Pulmonary artery endothelial cell (primary cell): ENCODE data around the gene TXN2. TPM values are rescaled to one million over a fixed set of nuclear protein-coding genes. Genes with fewer than 3 reads are reported as not detected.

ENCODE experiments used
- DNase-seq: peaks from one replicate; pipeline ENCODE4 v3.0.0-alpha.2; 2011; ENCODE audit warnings: low read depth, low spot score
- total RNA-seq: library from RNA; depleted of rRNA; stranded (reverse); fragments of >200 nt; gene quantifications from 2 replicates; pipeline ENCODE4 v1.2.3, GENCODE V29; 2014

Gene TXN2
- total RNA-seq, 1 donor from 2014 or later, result 32.8 TPM

DNA sequence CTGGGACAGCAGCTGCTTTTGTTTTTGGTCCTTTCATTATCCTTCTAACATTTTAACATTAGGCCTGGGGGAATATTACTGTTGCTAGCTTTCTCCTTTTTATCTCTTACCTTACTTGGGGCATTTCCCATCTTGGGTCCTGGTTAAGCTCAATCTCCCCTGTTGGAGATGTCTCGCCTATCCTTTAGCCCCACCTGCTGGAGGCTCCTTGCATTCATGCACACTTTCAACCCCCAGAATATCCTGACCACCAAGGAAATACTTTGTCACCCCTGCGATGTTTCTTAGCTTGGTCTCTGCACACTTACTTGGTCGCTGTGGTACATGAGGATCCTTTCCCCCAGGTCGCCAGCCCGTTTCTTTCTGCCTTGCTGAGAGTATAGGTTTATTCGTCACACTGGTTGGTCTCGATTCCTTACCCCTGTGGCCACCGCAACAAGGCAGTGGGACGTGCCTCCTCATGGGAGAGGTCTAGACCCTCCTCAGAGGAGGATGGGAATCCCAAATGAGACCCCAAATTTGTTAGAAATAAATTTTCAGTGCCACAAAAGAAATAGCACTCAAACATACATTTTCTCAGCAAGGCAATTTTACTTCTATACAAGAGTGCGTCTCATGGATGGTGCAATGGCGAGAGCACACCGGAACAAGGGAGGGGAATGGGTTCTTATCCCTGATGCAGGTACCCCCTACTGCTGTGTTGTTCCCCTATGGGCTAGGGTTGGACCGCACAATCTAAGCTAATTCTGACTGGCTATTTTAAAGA is 5.4 kb upstream of the TXN2 start:
- DNase-seq, result no peak

DNA sequence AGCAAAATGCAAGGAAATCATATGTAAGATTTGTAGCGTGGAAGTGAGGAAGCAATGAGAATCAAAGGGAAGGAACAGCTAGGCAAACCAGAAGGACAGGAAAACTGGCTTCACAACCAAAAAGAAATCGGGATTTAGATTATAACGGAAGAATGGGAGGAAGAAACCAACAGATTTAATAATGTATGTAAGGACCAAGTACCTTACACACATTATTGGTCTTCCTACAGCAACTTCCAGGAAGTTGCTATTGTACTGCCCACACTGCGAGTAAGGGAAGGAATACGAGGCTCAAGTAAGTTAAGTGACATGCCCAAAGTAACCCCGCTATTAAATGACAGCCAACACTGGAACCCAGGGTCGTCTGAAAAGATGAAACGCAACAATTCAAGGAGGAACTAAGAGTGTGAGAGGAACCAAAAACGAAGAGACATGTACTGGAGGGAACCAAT is 473 bp downstream of the TXN2 start:
- no peak for DNase-seq

DNA sequence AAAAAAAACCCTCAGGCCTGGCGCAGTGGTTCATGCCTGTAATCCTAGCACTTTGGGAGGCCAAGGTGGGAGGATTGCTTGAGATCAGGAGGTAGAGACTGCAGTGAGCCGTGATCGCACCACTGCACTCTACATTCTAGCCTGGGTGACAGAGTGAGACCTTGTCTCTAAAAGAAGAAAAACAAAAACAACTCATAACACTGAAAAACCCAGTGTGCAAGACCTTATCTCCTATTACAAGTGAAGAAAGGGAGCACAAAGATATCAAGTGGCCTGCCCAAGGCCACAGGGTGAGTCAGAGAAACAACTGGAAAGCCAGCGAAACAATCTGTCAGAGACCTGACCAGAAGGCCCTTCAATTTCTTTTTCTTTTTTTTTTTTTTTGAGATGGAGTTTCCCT is 2.5 kb downstream of the TXN2 start:
- no peak for DNase-seq

DNA sequence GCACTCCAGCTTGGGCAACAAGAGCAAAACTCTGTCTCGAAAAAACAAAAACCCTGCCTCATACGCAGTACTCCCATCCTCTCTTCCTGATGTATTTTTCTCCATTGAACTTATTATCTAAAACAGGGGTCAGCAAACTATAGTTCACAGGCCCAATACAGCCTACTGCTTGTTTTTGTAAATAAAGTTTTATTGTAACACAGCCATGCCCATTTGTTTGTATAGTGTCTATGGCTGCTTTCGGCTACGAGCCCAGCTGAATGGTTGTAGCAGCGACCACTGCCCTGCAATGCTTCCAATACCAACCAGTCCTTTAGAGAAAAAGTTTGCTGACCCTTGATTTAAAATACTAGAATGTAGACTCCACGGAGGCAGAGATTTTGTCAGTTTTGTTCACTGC is 6.1 kb downstream of the TXN2 start:
- DNase-seq, result no peak

DNA sequence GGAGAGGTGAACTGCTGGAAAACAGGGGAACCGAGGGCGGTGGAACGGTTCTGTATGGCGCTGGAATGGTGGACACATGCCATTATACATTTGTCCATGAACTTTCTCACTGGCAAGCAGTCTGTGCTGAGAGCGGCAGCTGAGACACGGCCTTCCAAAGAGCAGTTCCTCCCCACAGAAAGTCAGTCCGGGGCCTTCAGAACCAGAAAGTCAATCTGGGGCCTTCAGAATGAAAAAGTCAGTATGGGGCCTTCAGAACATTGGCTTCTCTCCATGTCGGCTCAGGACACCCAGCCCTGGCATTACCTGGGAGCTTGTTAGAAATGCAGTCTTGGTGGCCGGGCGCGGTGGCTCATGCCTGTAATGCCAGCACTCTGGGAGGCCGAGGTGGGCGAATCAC is 8.8 kb downstream of the TXN2 start:
- DNase-seq, result no peak

DNA sequence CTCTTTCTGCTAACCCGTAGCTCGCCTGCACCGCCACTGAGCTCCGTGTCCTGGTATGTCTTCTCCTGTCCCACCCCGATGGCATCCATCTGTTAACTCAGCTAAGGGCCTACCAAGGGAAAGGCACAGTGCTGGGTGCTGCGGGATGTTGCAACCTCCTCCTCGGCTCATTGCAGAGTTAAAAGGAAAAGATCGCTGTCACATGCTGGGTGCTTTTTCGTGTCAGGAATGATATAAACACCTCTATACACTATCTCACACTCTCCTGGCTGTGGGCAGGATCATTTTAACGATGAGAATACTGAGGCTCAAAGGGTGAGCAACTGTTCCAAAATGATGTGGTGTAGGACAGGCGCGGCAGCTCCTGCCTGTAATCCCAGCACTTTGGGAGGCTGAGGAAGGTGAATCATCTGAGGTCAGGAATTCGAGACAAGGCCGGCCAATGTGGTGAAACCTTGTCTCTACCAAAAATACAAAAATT is 10.1 kb downstream of the TXN2 start:
- DNase-seq, result no peak

DNA sequence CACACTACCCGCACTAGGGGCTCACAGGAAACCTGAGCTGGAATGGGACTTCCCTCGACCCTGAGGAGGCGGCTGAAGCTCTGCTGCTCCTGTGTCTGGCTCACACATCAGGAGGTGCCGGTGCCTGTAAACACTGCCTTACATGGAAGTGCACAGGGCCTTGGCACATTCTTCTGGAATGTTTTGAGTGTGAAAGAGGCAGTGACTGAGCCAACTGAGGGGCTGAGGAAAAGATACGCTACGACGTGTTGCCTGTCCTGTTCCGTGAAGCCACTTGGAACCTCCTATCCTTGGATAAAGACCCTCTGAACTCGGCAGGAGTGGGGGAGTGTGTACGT is 10.5 kb downstream of the TXN2 start:
- DNase-seq, result no peak

DNA sequence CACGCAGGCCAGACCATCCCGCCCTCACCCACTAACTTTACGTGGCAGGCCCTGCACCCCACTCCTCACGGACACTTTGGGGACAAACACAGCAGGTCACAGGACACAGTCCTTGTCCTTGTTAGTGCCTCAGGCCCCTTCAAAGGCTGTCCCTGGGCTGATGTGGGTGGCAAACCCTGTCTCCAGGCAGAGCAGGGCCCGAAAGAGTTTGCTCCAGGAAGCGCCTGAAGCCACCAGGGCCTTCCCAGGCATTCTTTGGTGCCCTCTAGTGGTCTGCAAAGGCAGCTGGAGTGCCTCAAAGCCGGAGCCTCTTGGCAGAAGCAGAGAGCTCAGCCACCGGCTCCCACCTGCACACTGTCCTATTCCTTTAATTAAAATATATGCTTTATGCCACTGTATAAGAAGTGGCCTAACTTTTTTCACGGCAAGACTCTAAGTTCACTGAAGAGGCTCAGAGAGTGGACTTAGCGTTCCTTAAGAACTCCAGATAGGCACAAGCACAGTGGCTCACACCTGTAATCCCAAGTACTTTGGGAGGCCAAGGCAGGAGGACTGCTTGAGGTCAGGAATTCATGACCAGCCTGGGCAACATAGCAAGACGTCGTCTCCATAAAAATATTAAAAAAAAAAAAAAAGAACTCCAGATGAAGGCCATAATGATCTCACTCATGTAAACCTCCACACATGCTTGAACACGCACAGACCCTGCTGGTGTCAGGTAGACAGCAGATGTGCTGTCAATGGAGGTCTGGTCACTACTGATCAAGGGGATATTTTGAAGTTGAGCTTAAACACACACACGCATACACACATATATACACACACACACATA is 11.1 kb downstream of the TXN2 start:
- DNase-seq, result peak; percentile 64

DNA sequence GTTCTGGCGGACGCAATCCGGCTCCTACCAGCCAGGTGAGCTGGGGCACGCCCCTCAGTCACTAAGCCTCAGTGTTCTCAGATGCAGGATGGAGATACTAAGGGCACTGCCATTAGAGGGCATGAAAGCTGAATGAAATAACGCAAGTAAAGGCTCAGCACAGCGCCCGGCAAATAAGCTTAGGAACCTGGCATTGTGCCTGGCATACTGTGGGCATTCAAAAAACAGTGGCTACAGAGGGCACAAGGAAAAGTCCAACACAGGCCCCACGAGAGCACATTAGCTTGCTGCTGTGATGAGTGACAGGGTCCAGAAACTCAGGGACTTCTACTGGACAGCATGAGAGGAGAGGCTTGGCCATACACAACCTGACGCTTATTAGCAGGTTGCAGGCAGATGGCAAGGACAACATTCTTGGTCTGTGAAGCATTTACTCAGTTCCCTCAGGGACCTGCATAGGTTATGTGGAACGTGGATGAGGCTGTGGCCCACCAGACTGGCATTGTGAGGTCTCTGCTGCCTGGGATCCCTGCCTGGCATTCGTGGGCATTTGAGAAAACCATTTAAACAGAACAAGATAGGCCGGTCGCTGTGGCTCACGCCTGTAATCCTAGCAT is 12.2 kb downstream of the TXN2 start:
- no peak for DNase-seq

DNA sequence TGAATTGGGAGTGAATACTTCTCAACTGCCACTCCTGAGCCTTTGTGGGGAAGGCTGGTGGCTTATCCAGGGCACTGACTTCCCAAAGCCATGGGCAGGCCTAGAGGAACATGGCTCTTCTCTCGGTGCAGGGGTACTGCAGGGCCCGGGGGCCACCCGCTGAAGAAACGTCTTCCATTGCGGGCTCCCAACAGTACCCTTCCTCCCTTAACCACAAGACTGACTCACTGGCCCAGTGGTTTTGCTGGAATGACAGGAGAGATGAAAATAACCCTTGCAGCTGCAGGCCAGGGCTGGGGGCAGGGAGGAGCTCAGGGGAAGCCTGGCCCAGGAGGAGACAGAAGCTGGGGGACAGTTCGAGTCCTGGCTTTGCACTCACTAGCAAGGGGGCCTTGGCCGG is 13.5 kb downstream of the TXN2 start:
- DNase-seq, result no peak

DNA sequence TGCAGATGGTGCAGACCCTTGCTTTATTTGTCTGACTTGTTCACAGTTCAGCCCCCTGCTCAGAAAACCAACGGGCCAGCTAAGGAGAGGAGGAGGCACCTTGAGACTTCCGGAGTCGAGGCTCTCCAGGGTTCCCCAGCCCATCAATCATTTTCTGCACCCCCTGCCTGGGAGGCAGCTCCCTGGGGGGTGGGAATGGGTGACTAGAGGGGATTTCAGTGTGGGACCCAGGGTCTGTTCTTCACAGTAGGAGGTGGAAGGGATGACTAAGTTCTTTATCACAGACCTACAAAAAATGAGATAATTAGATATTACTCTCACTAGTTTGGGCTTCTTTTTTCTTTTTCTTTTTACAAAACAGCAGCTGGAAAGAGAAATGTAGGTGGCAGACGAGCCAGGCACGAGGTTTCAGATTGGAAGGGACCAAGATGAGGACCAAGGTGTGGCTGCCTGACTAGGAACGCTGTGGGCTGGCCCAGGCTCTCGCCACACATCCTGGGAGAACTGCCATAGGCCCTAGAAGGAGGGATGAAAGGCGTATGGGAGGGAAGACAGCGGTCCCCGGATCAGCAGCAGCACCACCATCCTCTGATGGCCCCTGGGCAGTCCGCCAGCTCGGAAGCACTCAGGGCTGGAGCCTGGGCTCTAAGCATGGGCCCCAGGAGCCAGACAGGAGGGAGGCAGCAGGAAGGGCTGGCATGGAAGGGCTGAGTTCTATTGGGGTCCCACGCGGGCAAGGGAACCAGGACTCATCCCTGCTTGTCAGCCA is 14.2 kb downstream of the TXN2 start:
- DNase-seq, result no peak

DNA sequence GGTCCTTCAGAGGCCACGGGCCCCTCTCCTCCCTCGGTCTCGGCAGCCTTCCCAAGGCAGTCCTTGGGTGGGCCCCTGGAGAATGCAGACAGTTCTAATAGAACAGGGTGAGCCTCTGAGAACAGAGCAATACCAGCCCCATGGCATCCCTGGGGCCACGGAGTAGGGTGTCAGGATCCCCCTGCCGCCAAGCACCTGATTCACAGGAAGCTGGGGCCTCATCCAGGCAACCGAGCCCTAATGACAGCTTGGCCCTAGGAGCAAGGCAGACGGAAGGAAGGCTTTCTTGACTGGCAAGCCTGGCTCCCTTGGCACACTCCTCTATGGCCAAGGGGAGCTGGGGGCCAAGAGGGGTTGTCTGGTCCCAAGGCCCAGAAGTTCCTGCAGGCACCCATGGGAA is 15.2 kb downstream of the TXN2 start:
- DNase-seq, result no peak

DNA sequence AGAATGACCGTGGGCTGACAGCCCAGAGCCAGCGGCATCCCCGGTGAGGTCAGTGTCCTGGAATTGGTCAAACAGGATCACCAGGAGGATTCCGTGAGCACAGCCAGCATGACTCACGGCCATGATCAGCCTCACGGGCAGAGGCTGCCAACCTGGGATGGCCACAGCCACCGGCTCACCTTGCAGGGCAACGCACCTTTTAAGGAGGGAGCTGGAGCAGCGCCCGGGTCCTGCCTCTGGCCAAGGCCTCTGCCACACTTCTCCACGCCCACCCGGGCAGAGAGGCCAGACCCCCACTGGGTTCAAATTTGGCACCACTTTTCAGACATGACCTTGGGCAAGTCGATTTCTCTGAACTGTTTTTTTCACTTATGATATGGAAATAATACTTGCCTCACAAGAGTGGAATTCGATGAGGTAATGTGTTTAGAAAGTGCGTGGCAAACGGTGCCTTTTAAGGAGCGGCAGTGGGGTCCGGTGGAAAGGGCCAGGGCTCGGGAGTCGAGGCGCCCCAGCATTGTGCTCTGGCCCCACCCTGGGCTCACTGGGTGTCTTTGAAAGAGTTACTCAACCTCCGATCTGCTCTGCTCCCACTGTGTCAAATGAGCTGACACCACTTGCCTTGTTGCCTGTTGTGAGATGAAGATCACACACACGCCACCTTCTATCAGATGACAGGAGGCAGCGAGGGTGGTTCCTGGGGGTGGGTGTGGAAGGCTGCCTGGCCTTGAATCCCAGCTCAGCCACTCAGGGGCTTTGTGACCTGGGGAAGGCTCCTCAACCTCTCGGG is 16.0 kb downstream of the TXN2 start:
- DNase-seq, result peak; percentile 91

DNA sequence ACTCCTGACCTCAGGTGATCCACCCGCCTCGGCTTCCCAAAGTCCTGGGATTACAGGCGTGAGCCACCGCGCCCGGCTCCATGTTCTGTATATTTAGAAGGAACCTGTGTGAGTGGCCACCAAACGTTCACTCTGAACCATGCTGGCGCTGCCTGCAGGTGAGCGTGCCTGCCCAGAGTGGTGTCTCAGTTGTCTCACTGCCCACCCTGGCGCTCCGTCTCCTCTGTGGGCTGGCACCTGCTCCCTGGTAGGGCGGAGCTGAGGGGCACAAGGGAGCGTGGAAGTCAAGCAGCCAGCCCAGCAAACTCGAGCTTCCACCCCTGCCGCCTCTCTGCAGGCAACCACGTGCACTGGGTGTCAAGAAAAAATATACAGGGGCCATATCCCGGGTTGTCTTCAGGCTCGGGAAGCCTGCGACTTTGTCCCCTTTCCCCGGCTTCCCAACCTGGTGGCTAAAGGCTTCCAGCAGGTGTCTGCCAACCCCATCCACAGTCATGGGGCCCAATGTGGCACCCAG is 16.7 kb downstream of the TXN2 start:
- no peak for DNase-seq

DNA sequence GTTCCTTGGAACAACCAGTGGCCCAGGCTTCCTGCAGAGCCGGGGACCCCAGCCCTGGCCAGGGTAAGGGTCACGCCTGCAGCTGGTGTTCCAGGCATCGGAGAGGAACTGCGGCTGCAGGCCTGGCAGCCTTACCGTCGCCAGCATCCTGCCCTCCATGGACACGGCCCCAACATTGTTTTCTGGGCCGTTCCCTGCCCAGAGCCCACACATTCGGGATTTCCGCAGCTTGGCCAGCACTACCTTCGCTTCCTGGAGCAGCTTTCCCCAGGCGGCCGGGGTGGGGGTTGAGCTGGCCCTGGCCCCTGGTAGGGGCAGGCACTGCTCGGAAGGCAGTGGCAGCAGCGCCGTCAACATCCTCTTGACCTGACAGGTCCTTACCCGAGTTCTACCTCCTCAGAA is 17.7 kb downstream of the TXN2 start:
- peak; percentile 89 for DNase-seq

DNA sequence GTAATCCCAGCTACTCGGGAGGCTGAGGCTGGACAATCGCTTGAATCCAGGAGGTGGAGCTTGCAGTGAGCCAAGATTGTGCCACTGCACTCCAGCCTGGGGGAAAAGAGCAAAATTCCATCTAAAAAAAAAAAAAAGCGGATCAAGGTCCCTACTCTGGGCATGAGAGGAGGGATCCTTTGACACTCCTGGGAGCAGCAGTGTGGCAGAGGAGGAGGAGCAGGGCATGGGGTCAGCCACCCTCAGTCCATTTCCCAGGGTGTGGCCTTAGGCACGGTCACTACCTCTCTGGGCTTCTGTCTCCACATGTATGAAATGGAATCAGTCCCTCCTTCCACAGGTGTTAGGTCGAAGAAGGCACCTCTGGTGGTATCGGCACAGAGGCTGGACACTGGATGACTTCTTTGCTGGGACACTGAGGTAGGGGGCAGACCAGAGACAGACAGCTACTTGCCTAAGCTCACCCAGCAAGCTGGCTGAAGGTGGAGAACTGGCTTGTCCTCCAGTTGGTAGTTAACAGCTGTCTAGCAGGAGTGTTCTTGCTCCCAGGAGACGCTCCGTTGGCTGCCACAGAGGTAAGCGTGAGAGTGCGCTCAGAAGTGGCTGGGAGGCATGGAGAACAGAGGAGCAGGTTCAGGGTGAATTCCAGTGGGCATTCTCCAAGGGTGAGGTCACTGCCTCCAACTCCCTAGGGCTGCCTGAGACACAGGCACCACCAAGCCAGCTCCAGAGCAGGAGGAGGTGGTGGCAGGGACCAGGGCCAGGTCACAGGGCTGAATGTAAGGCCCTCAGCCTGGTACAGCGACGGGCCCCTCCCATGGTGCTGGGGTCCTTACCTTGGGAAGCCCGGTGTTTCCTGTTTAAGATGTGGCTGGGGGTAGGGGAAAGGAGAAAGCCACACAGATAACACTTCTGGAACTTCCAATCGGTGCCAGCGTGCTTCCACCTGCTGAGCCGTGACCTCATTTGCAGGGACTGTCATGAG is 19.5 kb downstream of the TXN2 start:
- peak; percentile 75 for DNase-seq

DNA sequence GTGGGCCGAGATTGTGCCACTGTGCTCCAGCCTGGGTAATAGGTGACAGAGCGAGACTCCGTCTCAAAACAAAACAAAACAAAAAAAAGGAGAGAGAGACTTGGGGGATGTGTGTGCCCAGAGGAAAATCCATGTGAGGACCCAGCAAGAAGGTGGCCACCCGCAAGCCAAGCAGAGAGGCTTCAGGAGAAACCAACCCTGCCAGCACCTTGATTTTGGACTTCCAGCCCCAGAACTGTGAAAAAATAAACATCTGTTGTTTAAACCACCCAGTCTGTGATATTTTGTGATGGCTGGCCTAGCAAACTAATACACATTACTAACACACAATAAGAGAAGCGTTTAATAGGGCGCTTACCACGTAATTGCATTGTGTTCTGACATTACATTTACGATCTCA is 21.2 kb downstream of the TXN2 start:
- no peak for DNase-seq

DNA sequence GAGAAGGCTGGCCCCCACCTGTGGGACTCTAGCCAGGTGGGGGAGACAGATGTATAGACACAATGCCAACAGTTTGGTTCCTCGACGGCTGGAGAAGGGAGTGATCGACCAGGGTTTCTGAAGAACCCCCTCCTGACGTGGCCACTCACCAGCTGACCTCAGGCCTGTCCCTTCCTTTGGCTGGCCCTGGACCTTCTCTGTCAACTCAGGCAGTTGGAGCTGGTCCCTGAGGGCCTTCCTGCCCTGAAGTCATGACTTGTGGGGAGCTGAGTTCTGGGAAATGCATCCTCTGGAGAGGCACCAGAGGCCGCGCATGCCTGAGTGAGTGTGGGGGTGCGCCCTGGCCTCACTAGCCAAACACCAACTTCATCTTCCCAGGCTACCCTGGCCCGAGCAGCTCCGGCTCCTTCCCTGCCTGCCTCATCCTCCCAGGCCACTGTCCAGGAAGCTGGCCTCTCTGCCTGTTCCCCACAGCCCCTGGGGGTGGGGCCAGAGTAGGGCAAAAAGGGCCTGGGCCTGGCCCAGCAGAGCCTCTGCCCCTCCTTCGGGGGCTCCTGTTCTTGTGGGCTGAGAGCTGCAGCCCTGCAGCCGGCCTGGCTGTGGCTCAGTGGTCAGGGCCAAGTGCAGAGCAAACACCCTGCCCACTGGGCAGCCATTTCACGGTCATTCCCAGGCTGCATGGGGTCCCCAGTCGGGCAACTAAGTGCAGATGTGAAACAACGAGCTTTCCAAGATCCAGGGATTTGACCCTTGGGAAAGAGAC is 23.6 kb downstream of the TXN2 start:
- DNase-seq, result no peak

DNA sequence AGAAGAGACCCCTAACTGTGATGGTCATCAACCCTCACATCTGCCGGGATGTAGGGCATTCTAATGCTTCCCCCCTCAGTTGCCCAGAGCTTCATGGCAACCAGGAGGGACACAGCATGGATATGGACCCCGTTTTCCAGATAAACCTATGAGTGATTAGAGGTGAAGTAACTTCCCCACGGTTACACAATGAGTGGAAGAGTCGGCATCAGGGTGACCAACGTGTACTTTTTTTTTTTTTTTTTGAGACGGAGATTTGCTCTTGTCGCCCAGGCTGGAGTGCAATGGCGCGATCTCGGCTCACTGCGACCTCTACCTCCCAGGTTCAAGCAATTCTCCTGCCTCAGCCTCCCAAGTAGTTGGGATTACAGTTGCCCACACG is 25.0 kb downstream of the TXN2 start:
- no peak for DNase-seq
